Stimulated activated CD8-positive, alpha-beta memory T cell treated with anti-CD3 and anti-CD28 coated beads, Interleukin-15, amount 100 ng/mL, for 4 hours (primary cell): ENCODE results near the gene TTC34.
"Not testable (repeated sequence)": the region's sequence is repeated elsewhere in the genome, so short reads cannot be mapped to it uniquely, and the experiment has no call there.

ENCODE experiments used
- DNase-seq, 2 donors: peaks; one replicate each; pipeline ENCODE4 v3.0.0-alpha.2; 2020; ENCODE audit warnings: low read depth in 2 of 2

TTC34 gene

GRCh38 chr1:2798958-2799357 is 2.5 kb downstream of the TTC34 start:
- not testable (repeated sequence) for DNase-seq

GRCh38 chr1:2797741-2798016 is 3.8 kb downstream of the TTC34 start:
- no peak for DNase-seq

- no peak for DNase-seq
Measured at GRCh38 chr1:2796890-2797740, 4.4 kb downstream of the TTC34 start.

GRCh38 chr1:2795926-2796325 is 5.6 kb downstream of the TTC34 start:
- DNase-seq: no peak

GRCh38 chr1:2791027-2791760 is 10.3 kb downstream of the TTC34 start:
- DNase-seq: no peak

GRCh38 chr1:2789986-2790581 is 11.4 kb downstream of the TTC34 start:
- no peak for DNase-seq

- no peak for DNase-seq
Measured at GRCh38 chr1:2789164-2789985, 12.1 kb downstream of the TTC34 start.

GRCh38 chr1:2788506-2789163 is 12.9 kb downstream of the TTC34 start:
- DNase-seq: no peak

GRCh38 chr1:2787163-2787911 is 14.2 kb downstream of the TTC34 start:
- no peak for DNase-seq

- DNase-seq: peak; percentile 18 to 46
Measured at GRCh38 chr1:2786329-2787162, 14.9 kb downstream of the TTC34 start.

GRCh38 chr1:2785631-2786328 is 15.7 kb downstream of the TTC34 start:
- DNase-seq: no peak

- no peak for DNase-seq
Measured at GRCh38 chr1:2784854-2785630, 16.5 kb downstream of the TTC34 start.

GRCh38 chr1:2783435-2784397 is 17.8 kb downstream of the TTC34 start:
- no peak for DNase-seq

GRCh38 chr1:2783069-2783434 is 18.4 kb downstream of the TTC34 start:
- no peak for DNase-seq

- no peak for DNase-seq
Measured at GRCh38 chr1:2781627-2782026, 19.9 kb downstream of the TTC34 start.

GRCh38 chr1:2778220-2778592 is 23.3 kb downstream of the TTC34 start:
- DNase-seq: no peak

- no peak for DNase-seq
Measured at GRCh38 chr1:2777424-2778219, 23.9 kb downstream of the TTC34 start.
